GM12878 (cell line): Measurements from ENCODE around the gene OXCT1. TPM values are rescaled to one million over a fixed set of nuclear protein-coding genes. Genes with fewer than 3 reads are reported as not detected.
A peak's percentile ranks its signal among the peaks of the same experiment; 100 is the strongest.

ENCODE experiments used
- ATAC-seq: fragments of 200-7000 bp; cut with Tn5 transposase; 3 replicates; pipeline ENCODE4 v1.9.1; 2020; ENCODE audit warnings: mild to moderate bottlenecking, moderate library complexity
- BruUV-seq: library from RNA; stranded (reverse); fragments of 400-500 nt; replicated peaks from 2 replicates; lab custom pipeline; 2021; lab: Mats Ljungman, UMichigan
- CTCF ChIA-PET: fragments of 300-600 bp; sonication (Branson Sonifier 250); formaldehyde crosslinking; extraction: SDS; loops from one replicate; lab custom pipeline; 2021; ENCODE audit warnings: inconsistent platforms; lab: Yijun Ruan, JAX
- POLR2A ChIA-PET: fragments of 350-600 bp; formaldehyde crosslinking; extraction: SDS; loops from one replicate; lab custom pipeline; 2021; ENCODE audit warnings: inconsistent platforms; lab: Charles Lee
- RAD21 ChIA-PET: fragments of 300-600 bp; sonication (Branson Sonifier 250); formaldehyde crosslinking; loops from one replicate; lab custom pipeline; 2023; ENCODE audit warnings: antibody characterized with exemption; ENCODE audit not compliant: unreplicated experiment; lab: Charles Lee
- SMC1A ChIA-PET: fragments of 300-600 bp; sonication (Branson Sonifier 250); formaldehyde crosslinking; loops from one replicate; lab custom pipeline; 2023; ENCODE audit not compliant: unreplicated experiment, uncharacterized antibody; lab: Charles Lee
- DNase-seq: peaks from one replicate; pipeline ENCODE4 v3.0.0-alpha.2; 2011; ENCODE audit warnings: low read depth, low spot score
- FAIRE-seq: peaks from 3 replicates; lab custom pipeline; 2011; peaks lifted over from hg19 to GRCh38; lab: Jason Lieb, UNC
- H2AFZ ChIP-seq: 2 replicates; pipeline ENCODE4 v1.6.0; 2011; ENCODE audit warnings: low read depth, low read length, control low read depth; ENCODE audit not compliant: control insufficient read depth
- H3K27ac ChIP-seq: 2 replicates; pipeline ENCODE4 v1.5.1; 2011; ENCODE audit warnings: control low read depth; ENCODE audit not compliant: control insufficient read depth, insufficient read depth
- H3K27me3 ChIP-seq, 2 experiments: replicated peaks in 1 of 2; 2 replicates each; pipeline versions ENCODE4 v1.6.0 to v1.6.1; 2011; ENCODE audit warnings: low read length in 1 of 2; ENCODE audit not compliant: control insufficient read depth in 2 of 2, insufficient read depth in 2 of 2
- H3K36me3 ChIP-seq, 2 experiments: 2 replicates each; pipeline ENCODE4 v1.5.1; 2011; ENCODE audit warnings: low read length in 1 of 2; ENCODE audit not compliant: control insufficient read depth in 2 of 2, insufficient read depth in 2 of 2
- H3K4me1 ChIP-seq: 2 replicates; pipeline ENCODE4 v1.6.1; 2011; ENCODE audit warnings: mild to moderate bottlenecking, low read length, moderate library complexity, mixed read lengths; ENCODE audit not compliant: control insufficient read depth, insufficient read depth
- H3K4me2 ChIP-seq: 2 replicates; pipeline ENCODE4 v1.6.0; 2011; ENCODE audit warnings: control low read depth; ENCODE audit not compliant: control insufficient read depth, insufficient read depth
- H3K4me3 ChIP-seq: fragments of 200-600 bp; sonication (generic); 2 replicates; pipeline ENCODE4 v1.5.1; 2016
- H3K79me2 ChIP-seq: 2 replicates; pipeline ENCODE4 v1.6.0; 2011; ENCODE audit warnings: low read length; ENCODE audit not compliant: control insufficient read depth, insufficient read depth
- H3K9ac ChIP-seq: 2 replicates; pipeline ENCODE4 v1.8.0; 2011; ENCODE audit warnings: low read length, control low read depth, mixed read lengths; ENCODE audit not compliant: control insufficient read depth, insufficient read depth
- H3K9me3 ChIP-seq: replicated peaks from 3 replicates; pipeline ENCODE4 v1.5.1; 2011; ENCODE audit warnings: mild to moderate bottlenecking, low read length; ENCODE audit not compliant: control insufficient read depth, insufficient read depth
- H4K20me1 ChIP-seq: 2 replicates; pipeline ENCODE4 v1.6.0; 2011; ENCODE audit not compliant: control insufficient read depth, insufficient read depth
- ASH2L ChIP-seq: fragments of 300-600, 200-600 bp; sonication (generic); IDR thresholded peaks from 2 replicates; pipeline ENCODE4 v1.6.1; 2017; ENCODE audit warnings: low read depth, mild to moderate bottlenecking, borderline replicate concordance
- BRCA1 ChIP-seq: IDR thresholded peaks from 2 replicates; pipeline ENCODE4 v1.6.1; 2011; ENCODE audit warnings: low read depth, low read length, improper control_type of control experiment
- GATAD2B ChIP-seq: fragments of 450-650 bp; conservative IDR thresholded peaks from 2 replicates; pipeline ENCODE4 v1.6.1; 2017; ENCODE audit warnings: low read depth, mild to moderate bottlenecking, moderate library complexity
- KAT2A ChIP-seq: conservative IDR thresholded peaks from 2 replicates; pipeline ENCODE4 v1.6.1; 2011; ENCODE audit warnings: low read depth, low read length; ENCODE audit not compliant: control insufficient read depth
- MAX ChIP-seq: IDR thresholded peaks from 2 replicates; pipeline ENCODE4 v1.6.1; 2012; ENCODE audit warnings: low read depth, low read length, improper control_type of control experiment
- MEF2A ChIP-seq: IDR thresholded peaks from 2 replicates; pipeline ENCODE4 v1.6.1; 2011; ENCODE audit warnings: low read depth, mild to moderate bottlenecking, low read length, moderate library complexity; ENCODE audit not compliant: insufficient read depth
- PRDM15 ChIP-seq: fragments of 450-650 bp; formaldehyde crosslinking; IDR thresholded peaks from 2 replicates; pipeline ENCODE4 v1.4.0; 2020; ENCODE audit warnings: mild to moderate bottlenecking, moderate library complexity
- SMAD5 ChIP-seq: IDR thresholded peaks from 2 replicates; pipeline ENCODE4 v1.6.1; 2016; ENCODE audit warnings: antibody characterized with exemption, low read depth
- TCF7 ChIP-seq: IDR thresholded peaks from 2 replicates; pipeline ENCODE4 v1.6.1; 2014; ENCODE audit warnings: antibody characterized with exemption, borderline replicate concordance
- ZBTB33 ChIP-seq: fragments of 450-650 bp; IDR thresholded peaks from 2 replicates; pipeline ENCODE4 v1.6.1; 2017; ENCODE audit warnings: mild to moderate bottlenecking
- ZBTB4 ChIP-seq: fragments of 450-650 bp; formaldehyde crosslinking; IDR thresholded peaks from 2 replicates; pipeline ENCODE4 v1.4.0; 2022; ENCODE audit warnings: mild to moderate bottlenecking, moderate library complexity
- ZNF622 ChIP-seq: fragments of 450-650 bp; IDR thresholded peaks from 2 replicates; pipeline ENCODE4 v1.6.1; 2017; ENCODE audit warnings: mild to moderate bottlenecking, inconsistent platforms
- WGBS: methylation state at CpG from one replicate; pipeline ENCODE4 v1.1.6; 2016; ENCODE audit warnings: low lambda C conversion rate; ENCODE audit not compliant: insufficient replicate concordance, insufficient coverage; ENCODE audit errors: missing lambda C conversion rate; 5-methylcytosine and 5-hydroxymethylcytosine counted together
- in situ Hi-C: fragments of 300-500 bp; cut with MboI; formaldehyde crosslinking; loops from 9 replicates; pipeline ENCODE4 v1.14.3; 2018; ENCODE audit warnings: mixed read lengths
- intact Hi-C: fragments of 100-400 bp; cut with micrococcal nuclease; formaldehyde crosslinking; loops from one replicate; pipeline ENCODE4 v1.14.2; 2022; ENCODE audit not compliant: unreplicated experiment
- polyA plus RNA-seq, 11 experiments: library from polyadenylated mRNA; depleted of rRNA in 4 of 11; unstranded in 6 of 11; stranded (reverse) in 5 of 11; fragments of >200 nt; fragmentation: Nextera tagmentation in 4 of 11; fragmentation: Illumina TruSeq in 1 of 11; extraction: Ambion mirVana in 4 of 11; extraction: Trizol in 1 of 11; gene quantifications; 1 replicate in 1 of 11; 2 replicates in 10 of 11; pipeline versions ENCODE4 v1.2.1 to v1.2.3, GENCODE V29; 2011 to 2016; ENCODE audit warnings: inconsistent platforms in 2 of 11, missing spikeins in 2 of 11, low read depth in 1 of 11
- total RNA-seq, 4 experiments: library from RNA; depleted of rRNA in 3 of 4; stranded (reverse); fragments of >200 nt in 3 of 4; fragmentation: Illumina TruSeq in 1 of 4; extraction: Trizol in 1 of 4; gene quantifications; 2 replicates each; pipeline versions ENCODE4 v1.2.1 to v1.2.3, GENCODE V29; 2013 to 2021

Gene OXCT1
- total and polyA plus RNA-seq, 10 of the 15 experiments (the other 5 are each of a cell fraction or from before 2014, with no cell fraction given) = 46.9 to 103 (median 70.5) TPM

GRCh38 chr5:41903892-41904799 is 33.9 kb upstream of the OXCT1 start, which contains the start of gene RIMOC1:
Gene RIMOC1 (plus strand): TSS chr5:41904344. CDS start chr5:41904368, 24 bp downstream.
- peak within 1 kb of the TSS; percentile 83 for H2AFZ ChIP-seq
- peak; percentile 99 for ATAC-seq
- in situ Hi-C loops (loop anchor here (5.0 to 25.0 kb wide), 2 partner anchors 1072 to 1708 kb away; partner anchors contain the start of gene NNT), intact Hi-C loops (loop anchor here (1.0 kb wide), 2 partner anchors 21 to 34 kb away; partner anchors contain the start of genes FBXO4 and OXCT1)
- BruUV-seq = TSS peak; percentile 78
- peak within 1 kb of the TSS; percentile 80 for H3K4me2 ChIP-seq
- SMC1A ChIA-PET = interaction anchor here (0.6 to 2.9 kb wide), 14 partner anchors 8 to 556 kb away, joined by 3 to 16 read pairs (median 4); partner anchors contain the start of gene FBXO4
- peak within 1 kb of the TSS; percentile 78 for H3K9ac ChIP-seq
- no peaks in the 10 kb centered on the region for H3K36me3 ChIP-seq
- peak; percentile 100 for FAIRE-seq
- under 1% methylated on average over 55 of the region's 55 CpGs for WGBS
- peaks cover 29% of the 10 kb centered on the region for H3K79me2 ChIP-seq
- DNase-seq = peak; percentile 98
- CTCF ChIA-PET = interaction anchor here (1.0 to 1.9 kb wide), 8 partner anchors 9 to 182 kb away, joined by 3 to 6 read pairs (median 4); no protein-coding TSS in a partner anchor
- peaks cover 5% of the 10 kb centered on the region for H3K4me1 ChIP-seq
- RAD21 ChIA-PET = interaction anchor here (0.6 to 2.0 kb wide), 10 partner anchors 11 to 863 kb away, joined by 3 to 7 read pairs (median 5); partner anchors contain the start of gene OXCT1
- H3K27me3 ChIP-seq = no peaks in the 10 kb centered on the region
- peak within 1 kb of the TSS; percentile 69 for H3K27ac ChIP-seq
- no peaks in the 10 kb centered on the region for H3K9me3 ChIP-seq
- H4K20me1 ChIP-seq = no peaks in the 10 kb centered on the region
- POLR2A ChIA-PET = interaction anchor here (0.6 to 1.4 kb wide), 10 partner anchors 9 to 1217 kb away, joined by 3 to 11 read pairs (median 4); partner anchors contain the start of gene OXCT1
- peak within 1 kb of the TSS; percentile 86 for H3K4me3 ChIP-seq
- no peak for TF ChIP-seq MEF2A
- no peak for TF ChIP-seq TCF7
- TF ChIP-seq ZNF622 = no peak
- TF ChIP-seq PRDM15 (CRISPR knock-in tag) = peak; percentile 92
- TF ChIP-seq SMAD5 = no peak; the same call in 1 of the 2 replicates
- TF ChIP-seq ZBTB4 (CRISPR knock-in tag) = peak; percentile 93
- 0 out of 2 replicates have a peak, but pooled peaks have one; percentile 29 for TF ChIP-seq GATAD2B
- peak; percentile 86 for TF ChIP-seq MAX
- peak; percentile 30; the same call in 1 of the 2 replicates for TF ChIP-seq BRCA1
- peak; percentile 69; the same call in 1 of the 2 replicates for TF ChIP-seq ZBTB33
- no peak for TF ChIP-seq ASH2L
- no peak for TF ChIP-seq KAT2A
